SK-N-SH (cell line): Measurements from ENCODE around the gene TBPL1. TPM values are rescaled to one million over a fixed set of nuclear protein-coding genes. Genes with fewer than 3 reads are reported as not detected.

Experiments
- CTCF ChIA-PET: fragments of 300-600, 350-600 bp; formaldehyde crosslinking; extraction: SDS; loops from one replicate; lab custom pipeline; 2021; lab: Yijun Ruan, JAX
- POLR2A ChIA-PET: fragments of 350-600 bp; sonication (Branson Sonifier 250); formaldehyde crosslinking; extraction: SDS; loops from one replicate; lab custom pipeline; 2020; ENCODE audit warnings: antibody characterized with exemption, inconsistent platforms; lab: Yijun Ruan, JAX
- DNase-seq: peaks from one replicate; pipeline ENCODE4 v3.0.0; 2012
- H2AFZ ChIP-seq: fragments of 200-600 bp; sonication (generic); 2 replicates; pipeline ENCODE4 v1.8.1; 2016; ENCODE audit warnings: antibody characterized with exemption, mild to moderate bottlenecking, low read depth
- H3F3A ChIP-seq: fragments of 200-600 bp; sonication (generic); replicated peaks from 2 replicates; pipeline ENCODE3; 2016; ENCODE audit warnings: antibody characterized with exemption, mild to moderate bottlenecking; ENCODE audit not compliant: insufficient read depth
- H3K27ac ChIP-seq, 2 experiments: fragments of 200-500 bp in 1 of 2; fragments of 200-600 bp in 1 of 2; sonication (Bioruptor generic) in 1 of 2; sonication (generic), shearing (Covaris generic) in 1 of 2; 2 replicates each; pipeline versions ENCODE4 v1.5.1 to v1.6.1; 2014 to 2016; ENCODE audit warnings: low read depth in 2 of 2, inconsistent platforms in 1 of 2, low read length in 1 of 2, mild to moderate bottlenecking in 1 of 2, mixed read lengths in 1 of 2
- H3K27me3 ChIP-seq: fragments of 200-600 bp; sonication (generic), shearing (Covaris generic); 2 replicates; pipeline ENCODE4 v1.6.1; 2016; ENCODE audit warnings: mixed run types; ENCODE audit not compliant: insufficient read depth
- H3K36me3 ChIP-seq, 2 experiments: fragments of 200-500 bp in 1 of 2; fragments of 200-600 bp in 1 of 2; sonication (Bioruptor generic) in 1 of 2; sonication (generic) in 1 of 2; replicated peaks in 1 of 2; 2 replicates each; pipeline versions ENCODE3 to v1.5.1; 2014 to 2016; ENCODE audit warnings: low read length in 1 of 2, mild to moderate bottlenecking in 1 of 2; ENCODE audit not compliant: insufficient read depth in 2 of 2, control insufficient read depth in 1 of 2
- H3K4me1 ChIP-seq, 2 experiments: fragments of 200-500 bp in 1 of 2; fragments of 200-600 bp in 1 of 2; sonication (Bioruptor generic) in 1 of 2; sonication (generic), shearing (Covaris generic) in 1 of 2; 2 replicates each; pipeline versions ENCODE4 v1.5.1 to v1.6.1; 2014 to 2016; ENCODE audit warnings: low read depth in 1 of 2, low read length in 1 of 2, mixed run types in 1 of 2; ENCODE audit not compliant: insufficient read depth in 2 of 2, control insufficient read depth in 1 of 2
- H3K4me2 ChIP-seq: fragments of 200-600 bp; sonication (generic), shearing (Covaris generic); 2 replicates; pipeline ENCODE4 v1.6.1; 2017; ENCODE audit warnings: mixed run types
- H3K4me3 ChIP-seq, 2 experiments: fragments of 200-500 bp in 1 of 2; fragments of 200-600 bp in 1 of 2; sonication (Bioruptor generic) in 1 of 2; sonication (generic), shearing (Covaris generic) in 1 of 2; 2 replicates each; pipeline versions ENCODE4 v1.5.1 to v1.8.1; 2014 to 2016; ENCODE audit warnings: low read depth in 2 of 2, inconsistent platforms in 1 of 2, low read length in 1 of 2, mild to moderate bottlenecking in 1 of 2, mixed read lengths in 1 of 2, moderate library complexity in 1 of 2
- H3K79me2 ChIP-seq: fragments of 200-600 bp; sonication (generic); 2 replicates; pipeline ENCODE4 v1.8.1; 2017; ENCODE audit warnings: mild to moderate bottlenecking; ENCODE audit not compliant: insufficient read depth
- H3K9ac ChIP-seq: fragments of 200-600 bp; sonication (generic); 2 replicates; pipeline ENCODE4 v1.6.1; 2017; ENCODE audit warnings: mixed run types
- H3K9me2 ChIP-seq: fragments of 200-600 bp; sonication (generic); 2 replicates; pipeline ENCODE4 v1.6.1; 2017; ENCODE audit warnings: mixed run types
- H3K9me3 ChIP-seq: fragments of 200-600 bp; sonication (generic); 2 replicates; pipeline ENCODE4 v1.6.1; 2017; ENCODE audit warnings: mixed run types, mild to moderate bottlenecking, moderate library complexity
- H4K20me1 ChIP-seq: fragments of 200-600 bp; sonication (generic); 2 replicates; pipeline ENCODE4 v1.6.1; 2017; ENCODE audit warnings: mild to moderate bottlenecking, mixed run types; ENCODE audit not compliant: insufficient read depth
- CHD2 ChIP-seq: fragments of 150-350 bp; IDR thresholded peaks from 2 replicates; pipeline ENCODE4 v1.6.1; 2018; ENCODE audit warnings: low read length; ENCODE audit not compliant: partially characterized antibody
- ELF1 ChIP-seq: IDR thresholded peaks from 2 replicates; pipeline ENCODE4 v1.4.0; 2012
- EP300 ChIP-seq, 2 experiments: IDR thresholded peaks; 2 replicates each; pipeline versions ENCODE4 v1.4.0 to v1.6.1; 2012; ENCODE audit warnings: borderline replicate concordance in 1 of 2, low read depth in 1 of 2, low read length in 1 of 2
- EZH2phosphoT487 ChIP-seq: fragments of 200-600 bp; sonication (generic); IDR thresholded peaks from 2 replicates; pipeline ENCODE4 v1.6.1; 2017; ENCODE audit warnings: low read depth, mixed run types, mild to moderate bottlenecking, antibody characterized with exemption, moderate library complexity, borderline replicate concordance
- FOSL2 ChIP-seq: IDR thresholded peaks from 2 replicates; pipeline ENCODE4 v1.4.0; 2012; ENCODE audit warnings: low read depth, mild to moderate bottlenecking, moderate library complexity, borderline replicate concordance
- FOXM1 ChIP-seq: IDR thresholded peaks from 2 replicates; pipeline ENCODE4 v1.4.0; 2012; ENCODE audit warnings: low read depth, mild to moderate bottlenecking
- GABPA ChIP-seq: IDR thresholded peaks from 2 replicates; pipeline ENCODE4 v1.4.0; 2012; ENCODE audit warnings: low read depth, mild to moderate bottlenecking
- MAX ChIP-seq: IDR thresholded peaks from 2 replicates; pipeline ENCODE4 v1.4.0; 2012; ENCODE audit warnings: low read depth
- MEF2A ChIP-seq: IDR thresholded peaks from 2 replicates; pipeline ENCODE4 v1.4.0; 2012; ENCODE audit warnings: low read depth, borderline replicate concordance
- NFIC ChIP-seq: IDR thresholded peaks from 2 replicates; pipeline ENCODE4 v1.4.0; 2012; ENCODE audit warnings: borderline replicate concordance
- POLR2AphosphoS5 ChIP-seq: IDR thresholded peaks from 2 replicates; pipeline ENCODE4 v1.6.1; 2012; ENCODE audit warnings: low read depth, low read length
- RAD21 ChIP-seq: IDR thresholded peaks from 2 replicates; pipeline ENCODE4 v1.6.1; 2012; ENCODE audit warnings: mild to moderate bottlenecking, low read length
- REST ChIP-seq: IDR thresholded peaks from 2 replicates; pipeline ENCODE4 v1.6.1; 2012; ENCODE audit warnings: mild to moderate bottlenecking, low read depth, low read length, moderate library complexity
- RXRA ChIP-seq: IDR thresholded peaks from 2 replicates; pipeline ENCODE4 v1.4.0; 2012; ENCODE audit warnings: low read depth, mild to moderate bottlenecking, borderline replicate concordance
- SIN3A ChIP-seq: IDR thresholded peaks from 2 replicates; pipeline ENCODE4 v1.6.1; 2012; ENCODE audit warnings: low read depth, mild to moderate bottlenecking, low read length, moderate library complexity, borderline replicate concordance
- SMC3 ChIP-seq: IDR thresholded peaks from 2 replicates; pipeline ENCODE4 v1.6.1; 2012; ENCODE audit warnings: low read depth, low read length, improper control_type of control experiment
- TAF1 ChIP-seq: IDR thresholded peaks from 2 replicates; pipeline ENCODE4 v1.6.1; 2012; ENCODE audit warnings: low read depth, mild to moderate bottlenecking, low read length, moderate library complexity, borderline replicate concordance
- TEAD4 ChIP-seq: IDR thresholded peaks from 2 replicates; pipeline ENCODE4 v1.4.0; 2012; ENCODE audit warnings: mild to moderate bottlenecking, borderline replicate concordance; ENCODE audit not compliant: insufficient read depth
- USF1 ChIP-seq: IDR thresholded peaks from 2 replicates; pipeline ENCODE4 v1.4.0; 2012; ENCODE audit warnings: low read depth, borderline replicate concordance
- USF2 ChIP-seq: fragments of 150-350 bp; IDR thresholded peaks from 2 replicates; pipeline ENCODE4 v1.6.1; 2017; ENCODE audit warnings: antibody characterized with exemption, low read length, low read depth, borderline replicate concordance
- WGBS: methylation state at CpG from one replicate; pipeline ENCODE4 v1.1.6; 2017; ENCODE audit warnings: low lambda C conversion rate; 5-methylcytosine and 5-hydroxymethylcytosine counted together
- polyA plus RNA-seq, 3 experiments: library from polyadenylated mRNA; depleted of rRNA; stranded (reverse); fragments of >200 nt; gene quantifications; 2 replicates each; pipeline ENCODE4 v1.2.3, GENCODE V29; 2012

TBPL1 gene
- polyA plus RNA-seq, 1 of the 3 experiments (the other 2 are of a cell fraction), result 16.3 TPM

GRCh38 chr6:134010400-134010799, 57.4 kb downstream of the TBPL1 start:
- no peak overlapping the region for H3K4me3 ChIP-seq
- DNase-seq, result no peak
- H3K4me1 ChIP-seq, result peaks cover 0 to 3% of the 10 kb centered on the region in 2 experiments; a peak in 1 of 4 replicates
- CTCF ChIA-PET, result interaction anchor here (1.3 kb wide), 1 partner anchor 53 kb away, joined by 4 read pairs; no protein-coding TSS in a partner anchor
- no peaks in the 10 kb centered on the region for H3K36me3 ChIP-seq
- WGBS, result 81% methylated on average over 8 of the region's 8 CpGs
- no peak overlapping the region for H2AFZ ChIP-seq
- no peak for TF ChIP-seq MAX
- no peak for TF ChIP-seq CHD2
- TF ChIP-seq TAF1, result no peak
- no peak for TF ChIP-seq EZH2phosphoT487
- TF ChIP-seq FOSL2, result no peak
- no peak for TF ChIP-seq SIN3A
- TF ChIP-seq SMC3, result no peak
- TF ChIP-seq ELF1, result no peak
- TF ChIP-seq USF2, result no peak
- TF ChIP-seq MEF2A, result no peak
- no peak for TF ChIP-seq USF1
- no peak for TF ChIP-seq GABPA
- no peak for TF ChIP-seq RAD21
- TF ChIP-seq NFIC, result no peak
- no peak for TF ChIP-seq EP300 (IDR thresholded peaks at IDR 0.05; ENCODE audit: borderline replicate concordance in 1 of 2, low read depth in 1 of 2, low read length in 1 of 2)
- TF ChIP-seq TEAD4, result no peak
- TF ChIP-seq RXRA, result no peak
- TF ChIP-seq POLR2AphosphoS5, result no peak
- no peak for TF ChIP-seq FOXM1
- no peak for TF ChIP-seq REST
- TF ChIP-seq, all 33 proteins: peak for 0
- no peak overlapping the region for H3K27ac ChIP-seq
- no peak overlapping the region for H3K4me2 ChIP-seq
- H3K9me2 ChIP-seq, result no peaks in the 10 kb centered on the region
- no peaks in the 10 kb centered on the region for H3F3A ChIP-seq
- no peaks in the 10 kb centered on the region for H3K79me2 ChIP-seq
- POLR2A ChIA-PET, result no interaction called here
- H3K27me3 ChIP-seq, result no peaks in the 10 kb centered on the region
- no peaks in the 10 kb centered on the region for H4K20me1 ChIP-seq
- no peaks in the 10 kb centered on the region for H3K9me3 ChIP-seq
- H3K9ac ChIP-seq, result no peak overlapping the region
